ENCODE data around the gene LILRA1. TPM values are rescaled to one million over a fixed set of nuclear protein-coding genes. Genes with fewer than 3 reads are reported as not detected.

LILRA1 gene
- total and polyA plus RNA-seq, 2 experiments from 2014 or later = not detected

DNA sequence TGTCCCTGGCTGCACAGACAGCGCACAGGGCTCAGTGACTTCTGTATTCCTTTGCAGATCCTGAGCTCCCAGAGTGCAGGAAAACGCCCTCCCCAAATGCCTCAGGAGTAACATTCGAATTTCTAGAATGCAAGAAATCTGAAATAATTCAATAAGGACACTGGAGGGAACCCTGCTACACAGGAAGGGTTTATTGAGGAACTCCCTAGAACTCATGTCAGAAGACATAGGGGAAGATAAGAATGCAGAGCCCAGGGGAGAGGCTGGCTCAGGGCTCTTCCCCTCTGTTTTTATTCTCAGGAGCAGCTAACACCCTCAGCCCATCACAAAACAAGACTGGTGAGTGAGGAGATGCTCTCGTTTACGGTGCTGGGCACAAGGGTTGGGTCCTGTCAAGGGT is 6.8 kb downstream of the LILRA1 start:
- TF ChIP-seq EZH2 (IDR thresholded peaks at IDR 0.05; ENCODE audit: insufficient read depth, poor library complexity, severe bottlenecking) = no peak
- no peak for TF ChIP-seq EZH2phosphoT487 (IDR thresholded peaks at IDR 0.05; ENCODE audit: insufficient read depth, low read depth)
- no peaks in the 10 kb centered on the region for H3K9me2 ChIP-seq (ENCODE audit: insufficient read depth)
- H3K9ac ChIP-seq = no peak overlapping the region
- H3K9me3 ChIP-seq (ENCODE audit: low read depth) = no peaks in the 10 kb centered on the region
- no peaks in the 10 kb centered on the region for H4K20me1 ChIP-seq (ENCODE audit: insufficient read depth)
- WGBS, 2 experiments (ENCODE audit: low coverage in 1 of 2, low lambda C conversion rate in 2 of 2, missing lambda C conversion rate in 2 of 2) = 17% methylated on average over 5 of the region's 5 CpGs
- H3K36me3 ChIP-seq (ENCODE audit: low read depth) = no peaks in the 10 kb centered on the region
- in situ Hi-C loops (cut with MboI) = no loop called here
- H3K79me2 ChIP-seq (ENCODE audit: insufficient read depth) = no peaks in the 10 kb centered on the region
- H3K27ac ChIP-seq = no peak overlapping the region
- H3K4me1 ChIP-seq (ENCODE audit: insufficient read depth) = no peaks in the 10 kb centered on the region
- H3K4me3 ChIP-seq = no peak overlapping the region
- no peak for DNase-seq
- no peak overlapping the region for H3K4me2 ChIP-seq (ENCODE audit: unreplicated experiment)
- H2AFZ ChIP-seq = no peak overlapping the region
- no peaks in the 10 kb centered on the region for H3F3A ChIP-seq (ENCODE audit: insufficient read depth)
- no peaks in the 10 kb centered on the region for H3K27me3 ChIP-seq (replicated peaks; ENCODE audit: insufficient read depth)

- Histone ChIP-seq H3K9me3 (ENCODE audit: low read depth) (no peaks in the 10 kb centered on the region), H3K9ac (no peak overlapping the region), H3K79me2 (ENCODE audit: insufficient read depth) (no peaks in the 10 kb centered on the region), H3K27me3 (replicated peaks; ENCODE audit: insufficient read depth) (no peaks in the 10 kb centered on the region), H3K27ac (no peak overlapping the region), H3F3A (ENCODE audit: insufficient read depth) (no peaks in the 10 kb centered on the region), H4K20me1 (ENCODE audit: insufficient read depth) (no peaks in the 10 kb centered on the region), H3K36me3 (ENCODE audit: low read depth) (no peaks in the 10 kb centered on the region), H3K4me1 (ENCODE audit: insufficient read depth) (no peaks in the 10 kb centered on the region), H3K9me2 (ENCODE audit: insufficient read depth) (no peaks in the 10 kb centered on the region), H3K4me3 (no peak overlapping the region), H2AFZ (no peak overlapping the region), H3K4me2 (ENCODE audit: unreplicated experiment) (no peak overlapping the region)
- TF ChIP-seq EZH2 (IDR thresholded peaks at IDR 0.05; ENCODE audit: insufficient read depth, poor library complexity, severe bottlenecking) (no peak), EZH2phosphoT487 (IDR thresholded peaks at IDR 0.05; ENCODE audit: insufficient read depth, low read depth) (no peak)
- in situ Hi-C loops (cut with MboI) = no loop called here
- WGBS, 2 experiments (ENCODE audit: low coverage in 1 of 2, low lambda C conversion rate in 2 of 2, missing lambda C conversion rate in 2 of 2) = 8% methylated on average over 4 of the region's 4 CpGs
- no peak for DNase-seq
Observed at GRCh38 chr19:54606230-54606629, 12.8 kb downstream of the LILRA1 start.

GRCh38 chr19:54606891-54607784 is 13.7 kb downstream of the LILRA1 start:
- no peaks in the 10 kb centered on the region for H4K20me1 ChIP-seq (ENCODE audit: insufficient read depth)
- H3K27ac ChIP-seq = no peak overlapping the region
- H3K27me3 ChIP-seq (replicated peaks; ENCODE audit: insufficient read depth) = no peaks in the 10 kb centered on the region
- H3F3A ChIP-seq (ENCODE audit: insufficient read depth) = no peaks in the 10 kb centered on the region
- H3K4me2 ChIP-seq (ENCODE audit: unreplicated experiment) = no peak overlapping the region
- no peak overlapping the region for H2AFZ ChIP-seq
- TF ChIP-seq EZH2phosphoT487 (IDR thresholded peaks at IDR 0.05; ENCODE audit: insufficient read depth, low read depth) (no peak), EZH2 (IDR thresholded peaks at IDR 0.05; ENCODE audit: insufficient read depth, poor library complexity, severe bottlenecking) (no peak)
- in situ Hi-C loops (cut with MboI) = no loop called here
- H3K79me2 ChIP-seq (ENCODE audit: insufficient read depth) = no peaks in the 10 kb centered on the region
- no peak overlapping the region for H3K4me3 ChIP-seq
- H3K9me2 ChIP-seq (ENCODE audit: insufficient read depth) = no peaks in the 10 kb centered on the region
- no peak overlapping the region for H3K9ac ChIP-seq
- DNase-seq = no peak
- H3K4me1 ChIP-seq (ENCODE audit: insufficient read depth) = no peaks in the 10 kb centered on the region
- no peaks in the 10 kb centered on the region for H3K9me3 ChIP-seq (ENCODE audit: low read depth)
- WGBS, 2 experiments (ENCODE audit: low coverage in 1 of 2, low lambda C conversion rate in 2 of 2, missing lambda C conversion rate in 2 of 2) = 33 to 34% methylated on average over 15 to 16 of the region's 16 CpGs
- no peaks in the 10 kb centered on the region for H3K36me3 ChIP-seq (ENCODE audit: low read depth)

DNA sequence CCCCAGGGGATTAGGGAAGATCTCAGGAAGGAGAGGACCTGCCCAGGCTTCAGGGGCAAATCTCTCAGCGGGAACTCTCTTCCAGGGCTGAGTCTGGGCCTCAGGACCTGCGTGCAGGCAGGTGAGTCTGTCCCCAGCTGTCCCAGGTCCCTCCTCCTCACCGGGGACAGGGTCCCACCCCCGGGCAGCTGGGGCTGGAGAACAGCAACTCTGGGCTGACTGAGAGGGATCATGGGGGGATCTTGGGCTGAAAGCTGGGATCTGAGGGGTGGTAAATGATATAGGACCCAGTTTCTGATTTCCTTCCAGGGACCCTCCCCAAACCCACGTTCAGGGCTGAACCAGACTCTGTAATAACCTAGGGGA is 14.3 kb downstream of the LILRA1 start:
- TF ChIP-seq EZH2phosphoT487 (IDR thresholded peaks at IDR 0.05; ENCODE audit: insufficient read depth, low read depth) (no peak), EZH2 (IDR thresholded peaks at IDR 0.05; ENCODE audit: insufficient read depth, poor library complexity, severe bottlenecking) (no peak)
- Histone ChIP-seq H3K27me3 (replicated peaks; ENCODE audit: insufficient read depth) (no peaks in the 10 kb centered on the region), H3K79me2 (ENCODE audit: insufficient read depth) (no peaks in the 10 kb centered on the region), H2AFZ (no peak overlapping the region), H3K9me2 (ENCODE audit: insufficient read depth) (no peaks in the 10 kb centered on the region), H3F3A (ENCODE audit: insufficient read depth) (no peaks in the 10 kb centered on the region), H3K4me2 (ENCODE audit: unreplicated experiment) (no peak overlapping the region), H4K20me1 (ENCODE audit: insufficient read depth) (no peaks in the 10 kb centered on the region), H3K4me3 (no peak overlapping the region), H3K36me3 (ENCODE audit: low read depth) (no peaks in the 10 kb centered on the region), H3K9me3 (ENCODE audit: low read depth) (no peaks in the 10 kb centered on the region), H3K27ac (no peak overlapping the region), H3K4me1 (ENCODE audit: insufficient read depth) (no peaks in the 10 kb centered on the region), H3K9ac (no peak overlapping the region)
- WGBS, 2 experiments (ENCODE audit: low coverage in 1 of 2, low lambda C conversion rate in 2 of 2, missing lambda C conversion rate in 2 of 2) = 13 to 15% methylated on average over 5 of the region's 5 CpGs
- DNase-seq = no peak
- in situ Hi-C loops (cut with MboI) = no loop called here

Measured in GM23248 (cell line).